ENCODE measurements around the gene CCNK.

Gene CCNK

DNA sequence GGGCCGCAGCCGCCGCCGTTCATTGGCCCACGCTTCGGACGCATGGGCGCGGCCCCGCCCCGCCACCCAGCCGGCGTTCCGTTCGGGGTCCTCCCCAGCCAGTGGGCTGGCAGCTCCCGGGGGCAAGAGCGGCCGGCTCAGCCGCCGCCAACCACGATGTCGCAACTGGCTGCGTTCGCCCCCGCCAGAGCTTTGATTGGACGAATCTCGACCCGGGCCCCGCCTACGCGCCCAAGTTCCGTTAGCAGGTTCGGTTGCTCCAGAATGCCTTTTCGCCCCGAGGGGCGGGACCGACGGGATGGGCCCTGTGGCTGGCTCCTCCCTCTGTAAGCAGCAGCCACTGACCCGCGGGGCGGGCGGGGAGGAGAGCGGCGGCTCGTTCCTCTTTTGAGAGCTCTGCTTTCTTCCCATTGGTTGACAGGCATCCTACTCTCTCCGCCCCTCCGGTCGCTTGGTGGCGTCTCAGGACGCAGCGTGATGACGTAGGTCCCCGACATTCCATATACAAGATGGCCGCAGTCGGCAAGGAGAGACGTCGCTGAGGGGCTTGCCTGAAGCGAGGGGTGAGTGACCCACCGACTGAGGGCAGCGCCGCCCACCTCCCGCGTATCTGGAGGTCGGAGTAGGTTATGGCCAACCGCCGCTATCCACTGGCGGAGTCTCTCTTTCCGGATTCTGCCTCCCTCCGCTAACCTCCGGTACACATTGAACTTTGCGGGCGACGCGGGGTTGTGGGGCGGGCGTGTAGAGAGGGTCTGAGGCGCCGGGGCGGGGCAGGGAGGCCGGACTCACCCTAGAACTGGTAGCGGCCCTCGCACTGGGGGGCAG lies at the start of gene CCNK:
Gene CCNK (plus strand): TSS at position 493 of the 828 bp plus-strand sequence. CDS start 11,269 bp downstream, outside the sequence.
- peak; percentile 100 for DNase-seq

DNA sequence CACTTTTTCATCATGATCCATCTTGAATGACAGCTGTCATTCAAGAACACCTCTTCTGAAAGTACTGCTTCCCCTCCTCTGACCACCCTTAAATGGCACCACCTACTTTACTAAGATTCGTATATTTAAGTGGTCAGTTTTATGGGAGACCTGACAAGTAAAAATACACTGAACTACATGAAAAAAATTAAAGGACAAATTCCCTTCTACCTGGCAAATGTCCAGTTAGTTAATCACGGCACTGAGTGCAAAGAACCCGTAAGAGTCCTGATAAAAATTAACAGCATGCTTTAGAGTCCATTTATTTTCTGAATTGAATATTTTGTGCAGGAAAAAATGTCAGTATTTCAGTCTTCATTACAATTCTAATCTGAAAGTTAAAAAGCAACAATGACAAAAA lies 49.2 kb upstream of the CCNK start:
- no peak for DNase-seq

DNA sequence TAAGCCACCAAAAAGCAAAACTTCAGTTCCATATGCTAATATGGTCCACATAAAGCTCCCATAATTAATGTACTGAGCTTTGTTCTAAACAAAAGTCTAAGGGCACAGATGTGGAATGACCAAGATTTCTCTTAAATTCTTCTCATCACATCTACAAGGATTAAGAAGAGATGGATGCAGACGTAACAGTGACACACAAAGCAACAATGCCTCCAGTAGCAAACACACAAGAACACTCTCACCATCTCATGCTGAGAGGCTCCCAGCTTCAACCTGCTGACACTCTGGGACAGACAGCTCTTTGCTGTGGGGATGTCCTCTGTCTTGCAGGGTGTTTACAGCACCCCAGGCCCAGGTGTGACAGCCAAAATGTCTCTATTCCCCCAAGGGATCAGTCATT lies 48.7 kb upstream of the CCNK start:
- no peak for DNase-seq

DNA sequence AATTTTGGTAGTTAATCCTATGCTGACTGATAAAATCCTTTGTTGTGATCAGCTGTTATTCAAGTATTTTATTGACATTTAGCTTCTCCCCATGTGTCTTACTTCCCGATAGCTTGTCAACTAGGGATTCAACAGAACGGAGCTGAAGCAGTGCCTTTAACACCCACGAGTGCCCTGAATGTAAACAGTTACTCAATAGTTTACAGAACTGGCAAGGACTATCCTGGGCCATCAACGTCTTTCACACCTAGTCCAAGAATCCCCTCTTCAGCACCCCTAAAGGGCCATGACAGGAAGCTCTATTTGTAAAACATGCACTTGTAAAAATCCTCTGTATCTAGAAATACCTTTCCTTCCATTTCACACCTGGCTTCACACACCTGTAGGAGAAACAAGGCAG lies 45.9 kb upstream of the CCNK start:
- no peak for DNase-seq

DNA sequence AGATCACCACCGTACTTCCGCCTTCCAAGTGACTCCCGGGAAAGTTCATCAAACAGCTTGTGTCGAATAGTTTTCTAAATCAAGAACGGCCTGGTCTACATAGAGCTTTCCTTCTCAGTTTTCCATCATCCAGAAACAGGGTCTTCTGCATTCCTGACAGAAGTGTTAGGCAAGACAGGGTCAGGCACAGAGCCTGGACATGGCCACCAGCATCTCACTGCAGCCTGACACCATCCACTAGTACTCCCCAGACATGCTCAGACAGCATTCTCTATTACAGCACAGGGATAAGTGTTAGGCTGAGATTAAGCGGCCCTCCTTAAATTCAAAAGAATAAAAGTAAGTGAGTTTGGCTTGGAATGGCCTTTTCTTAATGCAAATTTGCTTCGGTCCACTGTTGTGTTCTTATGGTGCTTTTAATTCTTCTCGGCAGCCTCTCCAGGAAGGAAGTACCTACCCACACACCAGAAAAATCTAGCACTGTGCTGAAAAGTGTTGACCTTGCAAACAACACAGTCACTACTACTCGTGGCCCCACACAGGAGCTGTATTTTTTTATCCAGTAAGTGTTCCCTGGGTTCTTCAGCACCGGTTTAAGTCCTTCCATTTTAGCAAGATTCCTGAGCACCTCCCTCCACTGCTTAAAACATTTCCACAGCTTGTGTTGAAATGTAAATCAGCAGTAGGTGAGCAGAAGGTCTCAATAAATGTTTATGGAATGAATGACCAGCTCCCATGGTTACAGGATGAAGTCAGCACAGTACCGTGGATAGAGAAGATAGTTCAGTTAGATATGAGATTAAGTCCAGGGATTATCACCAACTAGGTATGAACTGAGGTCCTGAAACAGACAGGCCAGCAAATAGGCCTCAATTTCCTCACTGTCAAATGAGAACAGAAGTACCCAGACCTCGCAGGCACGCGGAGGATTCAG lies 44.7 kb upstream of the CCNK start:
- no peak for DNase-seq

DNA sequence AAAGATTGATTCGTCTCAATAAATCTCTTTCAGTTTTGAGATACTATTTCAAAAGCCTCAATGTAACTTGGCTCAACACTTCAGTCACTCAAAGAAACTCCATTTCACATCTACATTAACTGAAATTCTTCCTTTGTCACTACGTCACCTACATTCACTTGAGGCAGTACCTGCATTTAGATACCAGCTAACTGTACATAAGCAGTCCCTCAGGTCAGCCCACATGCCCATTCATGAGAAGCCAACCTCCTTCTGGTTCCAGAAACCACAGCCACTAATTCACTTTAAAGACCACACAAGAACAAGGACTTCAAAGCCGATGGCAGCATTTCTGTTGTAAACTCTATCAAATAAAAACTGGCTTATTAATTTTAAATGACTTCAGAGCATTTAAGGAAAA lies 43.5 kb upstream of the CCNK start:
- no peak for DNase-seq

DNA sequence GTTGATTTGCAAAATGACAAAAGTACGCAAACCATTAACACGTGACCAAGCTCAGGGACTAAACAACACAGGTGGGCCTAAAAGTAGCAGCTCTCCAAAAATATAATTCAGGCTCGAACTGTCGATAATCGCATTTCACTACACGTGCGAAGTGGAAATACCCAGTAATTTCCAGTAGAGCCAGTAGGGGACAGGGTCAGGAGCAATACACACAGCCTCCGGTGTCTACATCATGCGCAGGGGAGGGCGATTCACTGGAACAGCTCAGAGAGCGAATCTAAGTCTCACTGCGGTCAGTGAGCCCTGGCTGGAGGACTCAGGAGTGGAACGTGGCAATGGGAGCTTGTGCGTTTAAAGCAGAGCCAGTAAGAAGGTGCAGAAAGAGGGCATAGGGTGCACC lies 40.9 kb upstream of the CCNK start:
- DNase-seq = no peak

DNA sequence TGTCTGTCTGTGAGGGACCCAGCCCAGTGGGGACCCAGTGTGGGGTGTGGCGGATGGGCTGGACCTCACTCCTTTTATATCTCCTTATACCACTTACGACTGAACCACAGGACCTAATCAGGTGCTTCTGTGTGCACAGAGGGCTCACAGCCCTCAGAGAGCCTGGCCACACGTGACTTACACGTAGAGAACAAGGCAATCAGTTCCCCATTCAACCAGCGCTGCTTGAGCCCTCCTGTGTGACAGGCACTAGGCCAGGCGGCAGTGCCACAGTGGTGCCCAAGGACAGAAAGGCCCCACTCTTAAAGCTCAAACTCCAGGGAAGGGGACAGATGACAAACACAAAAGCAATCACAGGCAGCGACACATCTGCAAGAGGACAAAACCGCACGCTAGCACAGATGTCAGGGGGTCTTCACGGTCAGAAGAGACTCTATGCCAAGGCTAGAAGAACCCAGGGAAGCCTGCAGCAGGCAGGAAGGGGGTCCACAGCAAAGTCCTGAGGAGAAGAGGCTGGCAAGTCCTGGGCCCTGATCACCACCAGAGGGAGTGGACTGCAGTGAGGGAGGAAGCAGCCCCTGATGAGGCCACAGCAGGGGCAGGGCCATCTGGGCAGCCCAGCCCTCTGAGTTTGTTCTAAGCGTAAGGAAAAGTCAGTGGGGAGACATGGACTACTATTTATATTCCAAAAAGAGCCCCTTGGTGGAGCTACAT lies 39.9 kb upstream of the CCNK start:
- no peak for DNase-seq

DNA sequence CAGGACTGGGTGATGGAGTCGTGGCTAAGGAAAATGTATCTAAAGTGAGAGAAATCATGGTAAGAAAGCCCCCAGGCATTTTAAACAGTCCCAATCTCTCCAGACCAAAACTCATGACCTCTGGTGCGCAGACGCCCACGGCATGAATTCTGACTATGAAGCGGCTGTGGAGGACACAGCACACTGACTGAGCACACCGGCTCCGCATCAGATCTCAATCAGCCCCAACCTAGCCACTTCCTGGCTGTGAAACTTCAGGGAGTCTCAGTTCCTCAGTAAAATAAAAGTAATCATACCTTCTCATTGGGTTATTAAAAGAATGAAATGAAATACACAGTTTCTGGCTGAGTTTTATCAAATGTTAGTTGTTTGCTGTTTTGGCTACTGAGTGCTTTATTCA lies 39.3 kb upstream of the CCNK start:
- no peak for DNase-seq

DNA sequence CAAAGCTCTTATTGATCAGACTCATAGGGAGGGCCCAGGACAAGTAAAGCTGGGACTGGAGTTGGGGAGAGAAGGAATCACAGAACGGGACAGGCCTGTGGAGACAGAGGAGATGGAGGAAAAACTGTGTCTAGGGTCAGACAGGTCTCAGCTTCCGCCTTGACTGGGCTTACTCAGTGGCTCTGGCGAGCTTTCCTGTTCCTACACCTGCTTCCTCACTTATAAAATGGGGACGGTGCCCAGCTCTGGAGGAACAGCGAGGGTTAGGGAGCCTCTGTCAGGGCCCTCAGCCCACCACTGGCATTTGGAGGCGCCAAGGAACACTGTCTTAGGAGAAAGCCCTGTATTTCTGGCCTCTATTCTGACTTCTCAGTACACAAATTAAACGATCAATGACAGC lies 35.3 kb upstream of the CCNK start:
- no peak for DNase-seq

DNA sequence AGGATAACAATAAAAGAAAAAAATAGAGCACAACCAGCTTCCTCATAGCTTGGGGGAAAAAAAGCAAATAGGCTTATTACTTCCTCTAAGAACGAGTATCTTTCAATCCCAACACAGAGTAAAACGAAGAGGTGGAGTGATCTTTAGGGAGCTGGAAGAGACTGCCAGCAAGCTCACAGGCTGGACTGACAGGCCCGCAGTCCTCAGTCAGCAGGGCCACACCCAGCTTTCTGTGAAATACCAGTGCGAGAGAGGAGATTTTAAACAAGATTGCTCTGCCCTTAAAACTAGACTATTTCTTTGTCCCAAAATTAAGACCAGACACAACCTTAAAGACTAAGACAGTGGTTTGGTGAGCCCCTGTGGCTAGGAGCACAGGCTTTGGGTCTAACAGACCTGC lies 33.5 kb upstream of the CCNK start:
- no peak for DNase-seq

DNA sequence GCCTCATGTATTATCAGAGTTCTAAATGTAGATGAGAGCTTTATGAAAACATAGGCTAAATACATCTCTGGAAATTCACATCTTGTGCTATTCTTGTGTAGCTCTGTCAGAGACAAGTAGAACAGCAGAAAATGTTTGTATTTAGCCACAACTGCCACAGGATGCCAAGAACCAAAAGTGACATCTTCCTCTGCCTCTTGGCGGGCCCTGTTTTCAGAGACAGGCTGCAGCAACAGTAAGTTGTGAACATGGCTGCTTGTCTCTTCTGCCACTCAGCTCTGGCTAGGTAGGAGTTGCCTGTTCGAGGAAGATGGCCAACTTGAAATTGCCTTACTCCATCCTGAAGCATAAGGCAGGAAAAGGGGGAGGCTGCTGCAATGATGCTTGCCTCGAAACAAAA lies 30.9 kb upstream of the CCNK start:
- DNase-seq = no peak

DNA sequence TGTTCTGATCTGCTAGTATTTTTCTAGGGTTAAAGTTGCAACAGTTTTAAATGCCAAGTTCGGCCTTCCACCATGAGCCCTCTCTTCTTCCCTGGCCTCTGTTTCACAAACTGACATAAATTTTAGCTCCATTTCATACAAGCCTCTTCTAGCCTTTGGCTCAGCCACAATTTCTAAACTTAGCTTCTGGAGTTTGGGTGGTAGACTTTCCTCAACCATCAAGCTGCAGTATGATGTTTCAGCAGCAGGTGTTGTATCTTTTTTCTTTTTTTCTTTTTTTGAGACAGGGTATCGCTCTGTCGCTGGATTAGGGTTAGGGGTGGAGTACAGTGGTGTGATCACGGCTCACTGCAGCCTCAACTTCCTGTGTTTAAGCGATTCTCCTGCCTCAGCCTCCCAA lies 30.0 kb upstream of the CCNK start:
- no peak for DNase-seq

DNA sequence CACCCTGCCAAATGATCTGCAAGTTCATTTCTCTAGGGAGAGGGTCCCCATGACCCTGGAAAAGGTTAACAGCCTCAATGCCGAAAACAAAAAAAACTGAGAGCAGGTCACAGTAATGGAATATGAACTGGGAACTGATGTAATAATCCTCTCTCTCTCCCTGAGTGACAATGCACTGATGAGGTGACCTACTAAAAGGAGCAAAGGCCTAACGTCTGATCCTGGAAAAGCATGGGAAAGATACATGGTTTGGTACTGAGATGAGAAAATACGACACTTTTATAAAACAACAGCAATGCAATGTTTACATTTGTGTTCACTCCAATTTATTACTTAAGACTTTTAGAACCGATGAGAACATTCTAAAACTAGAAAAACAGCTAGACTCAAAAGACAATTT lies 28.2 kb upstream of the CCNK start:
- DNase-seq = no peak

DNA sequence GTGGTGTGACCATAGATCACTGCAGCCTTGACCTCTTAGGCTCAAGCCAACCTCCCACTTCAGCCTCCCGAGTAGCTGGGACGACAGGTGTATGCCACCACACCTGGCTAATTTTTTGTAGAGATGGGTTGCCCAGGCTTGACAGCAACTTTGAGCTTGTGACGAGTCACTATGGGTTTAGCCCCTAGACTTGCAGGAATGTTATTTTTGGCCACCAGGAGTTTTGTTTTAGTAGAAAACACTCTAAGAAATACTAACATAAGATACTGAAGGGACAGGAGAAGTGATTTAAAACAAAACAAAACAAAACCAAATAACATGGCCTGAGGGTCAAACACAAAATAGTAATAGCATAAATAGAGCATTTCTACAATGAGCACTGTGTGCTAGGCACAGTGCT lies 27.0 kb upstream of the CCNK start:
- no peak for DNase-seq

DNA sequence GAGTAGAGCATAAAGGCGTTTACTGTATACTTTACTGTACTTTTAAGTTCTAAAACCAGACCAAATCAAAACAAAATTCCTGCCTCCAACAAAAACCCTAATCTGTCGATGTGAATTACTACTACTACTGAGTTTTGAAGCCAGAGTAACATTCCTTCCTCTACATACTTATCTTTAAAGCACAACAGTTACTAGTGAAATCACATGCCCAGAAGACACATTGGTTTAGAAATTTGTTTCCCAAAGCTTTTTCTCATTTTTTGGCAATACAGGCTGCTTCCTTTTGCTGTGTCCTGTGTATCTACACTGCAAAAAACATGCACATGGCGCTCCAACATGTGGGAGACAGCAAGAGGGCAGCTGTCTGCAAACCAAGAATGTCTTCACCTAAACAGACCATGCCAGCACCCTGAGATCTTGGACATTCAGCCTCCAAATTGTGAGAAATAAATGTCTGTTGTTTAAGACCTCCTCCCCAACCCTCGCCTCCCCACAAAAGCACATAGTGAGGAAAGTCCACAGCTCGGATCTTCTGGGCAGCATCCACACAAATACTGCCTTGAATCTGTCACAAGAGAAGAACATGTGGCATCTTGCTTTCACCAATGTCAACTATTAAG lies 21.6 kb upstream of the CCNK start:
- no peak for DNase-seq

DNA sequence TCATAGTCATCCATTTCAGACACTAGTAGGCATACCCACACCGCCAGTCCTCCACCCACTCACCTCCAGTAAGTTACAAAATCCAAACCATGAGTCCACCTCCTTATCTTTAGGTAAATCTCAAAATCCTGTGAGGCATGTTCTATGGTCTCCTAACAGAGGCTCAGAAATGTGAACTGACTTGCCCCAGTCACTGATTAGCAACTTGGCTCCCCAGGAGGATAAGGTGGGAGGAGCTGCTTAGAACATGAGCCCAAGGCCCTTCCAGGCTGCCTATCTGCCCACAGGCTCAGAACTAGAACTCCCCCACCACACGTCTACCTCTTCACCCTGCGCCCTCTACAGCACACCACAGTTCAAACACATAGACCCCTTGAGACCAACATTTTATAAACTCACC lies 20.4 kb upstream of the CCNK start:
- DNase-seq = no peak

DNA sequence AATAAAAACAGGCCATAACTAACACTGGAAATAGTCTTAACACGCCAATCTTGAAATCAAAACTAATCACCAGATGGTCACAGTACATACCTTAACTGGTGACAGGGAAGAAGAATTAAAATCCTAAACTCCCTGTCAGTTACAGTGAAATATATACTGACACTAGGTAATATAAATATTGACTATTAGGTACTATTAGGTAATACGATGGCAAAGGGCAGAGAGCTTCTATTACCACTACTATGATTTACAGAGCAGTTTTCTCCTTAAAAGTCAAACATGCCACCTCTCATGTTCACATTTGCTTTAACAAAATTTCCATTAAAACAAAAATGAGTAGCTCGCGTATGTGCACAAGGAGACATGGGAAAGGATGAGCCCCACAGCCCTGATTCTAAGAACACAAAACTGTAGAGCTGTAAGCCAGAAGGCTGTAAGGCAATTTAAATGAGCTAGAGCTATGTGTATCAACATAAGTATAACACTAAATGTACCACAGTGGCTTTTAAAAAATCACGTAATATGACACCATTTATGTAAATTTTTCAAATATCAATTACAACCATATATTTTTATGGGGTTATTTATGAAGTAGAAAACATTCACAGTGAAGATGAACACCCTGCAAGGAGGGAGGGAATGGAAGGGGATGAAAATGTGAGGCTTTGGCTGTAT lies 19.7 kb upstream of the CCNK start:
- DNase-seq = no peak

DNA sequence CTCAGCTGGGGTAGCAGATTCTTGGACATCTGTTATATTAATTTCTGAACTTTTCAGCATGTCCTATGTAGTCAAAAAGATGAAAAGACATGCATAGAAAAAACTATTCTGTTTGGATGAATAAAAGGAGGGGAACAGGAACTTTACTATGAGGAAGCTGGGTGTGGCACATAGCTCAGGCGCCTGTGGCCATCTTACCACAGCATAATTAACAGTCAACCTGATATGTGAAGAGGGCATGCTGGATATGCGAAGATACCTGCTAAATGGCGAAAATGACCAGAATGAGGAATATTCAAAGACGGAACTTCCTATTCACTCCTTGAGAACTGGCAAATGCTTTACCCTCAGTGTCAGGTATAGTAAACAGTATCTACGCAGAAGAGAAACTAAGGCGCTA lies 19.0 kb upstream of the CCNK start:
- no peak for DNase-seq

DNA sequence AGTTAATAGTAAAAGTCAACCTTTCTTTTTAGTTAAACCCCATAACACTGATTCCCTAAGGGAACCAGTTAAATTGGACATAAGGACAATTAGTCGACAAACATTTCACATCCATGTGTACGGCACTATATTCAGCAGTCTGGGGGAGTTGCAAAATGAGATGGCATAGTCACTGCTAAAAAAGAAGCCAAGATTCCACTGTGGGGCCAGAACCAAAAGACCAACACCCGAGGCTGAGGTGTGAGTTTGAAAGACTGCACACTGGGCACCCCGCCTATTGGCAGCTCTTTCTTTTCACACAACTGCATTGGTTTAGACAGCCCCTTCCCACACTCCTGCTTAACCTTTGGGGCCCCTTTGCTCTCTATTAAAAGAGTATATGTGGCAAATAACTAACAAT lies 17.2 kb upstream of the CCNK start:
- no peak for DNase-seq

DNA sequence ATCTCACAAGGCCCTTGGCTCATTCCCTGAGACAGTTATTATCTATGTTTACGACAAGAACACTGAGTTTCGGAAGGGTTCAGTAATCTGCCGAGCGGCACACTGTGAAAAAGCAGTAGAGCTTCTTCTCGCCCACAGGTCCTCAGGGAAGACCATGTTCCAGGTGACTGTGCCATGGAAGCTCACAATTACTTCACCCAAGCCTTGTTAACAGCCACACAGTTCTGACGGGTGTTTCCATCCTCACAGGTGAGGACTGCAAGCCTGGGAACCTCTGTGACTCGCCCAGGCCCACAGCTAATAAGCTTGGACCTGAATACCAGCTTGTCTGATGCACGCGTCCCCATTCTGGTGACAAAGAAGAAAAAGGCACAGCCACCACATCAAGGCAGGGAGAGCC lies 15.9 kb upstream of the CCNK start:
- no peak for DNase-seq

DNA sequence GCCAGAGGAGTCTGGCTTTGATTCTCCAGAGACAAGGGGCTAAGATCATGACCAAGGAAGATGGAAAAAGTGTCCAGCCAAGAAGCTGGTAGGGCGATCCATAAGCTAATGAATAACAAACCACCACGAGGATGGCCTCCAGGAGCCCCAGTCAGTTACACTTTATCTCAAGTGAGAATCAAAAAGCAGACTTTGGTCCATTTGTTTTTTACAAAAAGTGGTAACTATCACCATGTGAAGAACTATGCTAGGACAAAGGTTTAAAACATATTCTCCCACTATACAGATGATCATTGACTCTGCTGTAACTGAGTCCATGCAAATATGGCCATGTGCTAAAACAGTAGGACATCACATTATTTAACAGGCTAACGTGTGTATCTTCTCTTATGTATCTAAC lies 14.5 kb upstream of the CCNK start:
- DNase-seq = no peak

Measured in stimulated activated CD4-positive, alpha-beta T cell treated with anti-CD3 and anti-CD28 coated beads, Interleukin-12 subunit alpha, Interleukin-12 subunit beta, amount 100 ng/mL, for 4 hours (primary cell).